Endothelial cell (in vitro differentiated cells): ENCODE measurements around the gene ZNF598. TPM values are rescaled to one million over a fixed set of nuclear protein-coding genes. Genes with fewer than 3 reads are reported as not detected.

ENCODE experiments used
- DNase-seq: peaks from one replicate; pipeline ENCODE4 v3.0.0; 2021; ENCODE audit warnings: low spot score
- H3K27ac Mint-ChIP-seq: one replicate; pipeline ENCODE4 v1.8.0; 2021; ENCODE audit warnings: mixed read lengths, inconsistent platforms; ENCODE audit not compliant: unreplicated experiment
- H3K27me3 Mint-ChIP-seq: one replicate; pipeline ENCODE4 v1.8.0; 2021; ENCODE audit warnings: mild to moderate bottlenecking, moderate library complexity, mixed read lengths, inconsistent platforms; ENCODE audit not compliant: unreplicated experiment
- H3K36me3 Mint-ChIP-seq: one replicate; pipeline ENCODE4 v1.8.0; 2021; ENCODE audit warnings: mild to moderate bottlenecking, low read depth, mixed read lengths, inconsistent platforms; ENCODE audit not compliant: unreplicated experiment
- H3K4me1 Mint-ChIP-seq: one replicate; pipeline ENCODE4 v1.8.0; 2021; ENCODE audit warnings: mild to moderate bottlenecking, mixed read lengths, inconsistent platforms; ENCODE audit not compliant: unreplicated experiment
- H3K4me3 Mint-ChIP-seq: one replicate; pipeline ENCODE4 v1.8.0; 2021; ENCODE audit warnings: mild to moderate bottlenecking, mixed read lengths, inconsistent platforms; ENCODE audit not compliant: unreplicated experiment
- H3K9me3 Mint-ChIP-seq: one replicate; pipeline ENCODE4 v1.8.0; 2021; ENCODE audit warnings: mixed read lengths, inconsistent platforms; ENCODE audit not compliant: unreplicated experiment
- CTCF ChIP-seq: fragments of 200-600 bp; sonication (generic); IDR thresholded peaks from one replicate; pipeline ENCODE4 v1.5.0; 2021; ENCODE audit warnings: antibody characterized with exemption; ENCODE audit not compliant: unreplicated experiment
- total RNA-seq: library from RNA; stranded (reverse); fragmentation: NEBNext Ultra II Directional; extraction: Animal tissue kit (Norgen Biotek cat#: 25700); gene quantifications from one replicate; pipeline ENCODE4 v1.2.1, GENCODE V29; 2021; ENCODE audit not compliant: unreplicated experiment

The ZNF598 gene
- total RNA-seq, 1 donor from 2014 or later = 34.4 TPM

- DNase-seq = no peak
- no peaks in the 10 kb centered on the region for H3K36me3 Mint-ChIP-seq
- H3K27me3 Mint-ChIP-seq = peaks cover 7% of the 10 kb centered on the region
- no peak overlapping the region for H3K27ac Mint-ChIP-seq
- no peaks in the 10 kb centered on the region for H3K9me3 Mint-ChIP-seq
- H3K4me1 Mint-ChIP-seq = peaks cover 2% of the 10 kb centered on the region
- no peak overlapping the region for H3K4me3 Mint-ChIP-seq
- TF ChIP-seq CTCF = no peak
These were observed 30.6 kb upstream of the ZNF598 start for GRCh38 chr16:2040041-2040786.

- H3K4me3 Mint-ChIP-seq = no peak overlapping the region
- TF ChIP-seq CTCF = no peak
- H3K9me3 Mint-ChIP-seq = no peaks in the 10 kb centered on the region
- peaks cover 7% of the 10 kb centered on the region for H3K27me3 Mint-ChIP-seq
- H3K4me1 Mint-ChIP-seq = peaks cover 2% of the 10 kb centered on the region
- no peak for DNase-seq
- H3K27ac Mint-ChIP-seq = no peak overlapping the region
- H3K36me3 Mint-ChIP-seq = no peaks in the 10 kb centered on the region
These were observed 29.8 kb upstream of the ZNF598 start for GRCh38 chr16:2039274-2040031.

- TF ChIP-seq CTCF = no peak
- Mint-ChIP-seq H3K9me3 (no peaks in the 10 kb centered on the region), H3K4me3 (no peak overlapping the region), H3K27ac (no peak overlapping the region), H3K27me3 (peaks cover 7% of the 10 kb centered on the region), H3K4me1 (peaks cover 2% of the 10 kb centered on the region), H3K36me3 (no peaks in the 10 kb centered on the region)
- DNase-seq = no peak
These were observed 29.0 kb upstream of the ZNF598 start for GRCh38 chr16:2038382-2039231.

GRCh38 chr16:2037647-2038381 is 28.2 kb upstream of the ZNF598 start:
- H3K27me3 Mint-ChIP-seq = peaks cover 7% of the 10 kb centered on the region
- H3K27ac Mint-ChIP-seq = no peak overlapping the region
- no peaks in the 10 kb centered on the region for H3K36me3 Mint-ChIP-seq
- no peak for DNase-seq
- H3K4me3 Mint-ChIP-seq = no peak overlapping the region
- peaks cover 2% of the 10 kb centered on the region for H3K4me1 Mint-ChIP-seq
- no peak for TF ChIP-seq CTCF
- no peaks in the 10 kb centered on the region for H3K9me3 Mint-ChIP-seq
